HepG2 (cell line): ENCODE measurements around the gene COL5A2.

Source experiments
- CHD4 ChIP-seq: fragments of 200-600 bp; sonication (generic); IDR thresholded peaks from 2 replicates; pipeline ENCODE4 v1.7.0; 2017; ENCODE audit warnings: mild to moderate bottlenecking, low read length, borderline replicate concordance
- EZH2 ChIP-seq: conservative IDR thresholded peaks from 2 replicates; pipeline ENCODE4 v1.6.1; 2012; ENCODE audit warnings: mild to moderate bottlenecking, low read depth, low read length, moderate library complexity
- POLR2A ChIP-seq, 2 experiments: IDR thresholded peaks; 2 replicates each; pipeline ENCODE4 v1.6.1; 2011; ENCODE audit warnings: low read depth in 2 of 2, low read length in 2 of 2, mild to moderate bottlenecking in 1 of 2, moderate library complexity in 1 of 2; ENCODE audit not compliant: insufficient read depth in 1 of 2
- RFX1 ChIP-seq: fragments of 450-650 bp; IDR thresholded peaks from 2 replicates; pipeline ENCODE4 v1.6.1; 2017
- SOX5 ChIP-seq: IDR thresholded peaks from 2 replicates; pipeline ENCODE4 v1.6.1; 2016; ENCODE audit warnings: borderline replicate concordance
- SRSF9 ChIP-seq: fragments of 200-400 bp; formaldehyde crosslinking; IDR thresholded peaks from 2 replicates; pipeline ENCODE4 v1.6.1; 2018; ENCODE audit warnings: borderline replicate concordance, mild to moderate bottlenecking, low read depth, low read length; ENCODE audit not compliant: insufficient read depth, poor library complexity, severe bottlenecking
- STAG1 ChIP-seq: sonication (generic); formaldehyde crosslinking; IDR thresholded peaks from 2 replicates; pipeline ENCODE4 v1.4.0; 2020; ENCODE audit warnings: missing genetic modification reagents
- U2AF1 ChIP-seq: fragments of 200-400 bp; formaldehyde crosslinking; optimal IDR thresholded peaks from 2 replicates; pipeline ENCODE3; 2017; ENCODE audit warnings: mild to moderate bottlenecking, low read depth, low read length
- ZNF589 ChIP-seq: sonication (generic); formaldehyde crosslinking; conservative IDR thresholded peaks from 2 replicates; pipeline ENCODE4 v1.8.0; 2022; ENCODE audit warnings: mild to moderate bottlenecking, moderate library complexity, missing genetic modification reagents
- TF ChIP-seq, protein P1 (sequence below): sonication (generic); formaldehyde crosslinking; IDR thresholded peaks from 2 replicates; pipeline ENCODE4 v1.4.0; 2020; ENCODE audit warnings: missing genetic modification reagents
- TF ChIP-seq, protein P2 (sequence below): sonication (generic); formaldehyde crosslinking; IDR thresholded peaks from 2 replicates; pipeline ENCODE4 v1.5.0; 2020; ENCODE audit warnings: mild to moderate bottlenecking, missing genetic modification reagents, borderline replicate concordance
- TF ChIP-seq, protein P3 (sequence below): sonication (generic); formaldehyde crosslinking; IDR thresholded peaks from 2 replicates; pipeline ENCODE4 v1.5.0; 2020; ENCODE audit warnings: mild to moderate bottlenecking, missing genetic modification reagents

DNA sequence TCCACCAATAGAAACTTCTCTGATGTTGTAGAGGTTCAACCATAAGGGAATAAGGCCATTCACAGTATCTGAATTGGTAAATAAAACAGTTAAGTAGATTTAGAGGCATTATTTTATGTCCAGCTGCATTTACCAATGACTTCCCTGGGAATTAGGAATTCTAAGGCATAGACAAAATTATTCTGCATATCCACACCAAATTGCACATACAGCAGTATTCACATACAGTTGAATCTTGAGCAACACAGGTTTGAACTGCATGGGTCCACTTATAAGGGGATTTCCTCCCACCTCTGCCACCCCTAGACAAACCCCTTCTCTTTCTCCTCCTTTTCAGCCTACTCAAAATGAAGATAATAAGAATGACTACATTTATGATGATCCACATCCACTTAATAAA lies 54.4 kb downstream of the COL5A2 start:
- TF ChIP-seq POLR2A (IDR thresholded peaks at IDR 0.05; ENCODE audit: insufficient read depth in 1 of 2, low read depth in 2 of 2, low read length in 2 of 2): no peak
- TF ChIP-seq CHD4: no peak
- no peak for TF ChIP-seq SOX5 (CRISPR knock-in tag)
- TF ChIP-seq, protein P1, sequence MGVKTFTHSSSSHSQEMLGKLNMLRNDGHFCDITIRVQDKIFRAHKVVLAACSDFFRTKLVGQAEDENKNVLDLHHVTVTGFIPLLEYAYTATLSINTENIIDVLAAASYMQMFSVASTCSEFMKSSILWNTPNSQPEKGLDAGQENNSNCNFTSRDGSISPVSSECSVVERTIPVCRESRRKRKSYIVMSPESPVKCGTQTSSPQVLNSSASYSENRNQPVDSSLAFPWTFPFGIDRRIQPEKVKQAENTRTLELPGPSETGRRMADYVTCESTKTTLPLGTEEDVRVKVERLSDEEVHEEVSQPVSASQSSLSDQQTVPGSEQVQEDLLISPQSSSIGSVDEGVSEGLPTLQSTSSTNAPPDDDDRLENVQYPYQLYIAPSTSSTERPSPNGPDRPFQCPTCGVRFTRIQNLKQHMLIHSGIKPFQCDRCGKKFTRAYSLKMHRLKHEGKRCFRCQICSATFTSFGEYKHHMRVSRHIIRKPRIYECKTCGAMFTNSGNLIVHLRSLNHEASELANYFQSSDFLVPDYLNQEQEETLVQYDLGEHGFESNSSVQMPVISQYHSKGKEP (CRISPR knock-in tag): no peak
- no peak for TF ChIP-seq SRSF9
- TF ChIP-seq, protein P2, sequence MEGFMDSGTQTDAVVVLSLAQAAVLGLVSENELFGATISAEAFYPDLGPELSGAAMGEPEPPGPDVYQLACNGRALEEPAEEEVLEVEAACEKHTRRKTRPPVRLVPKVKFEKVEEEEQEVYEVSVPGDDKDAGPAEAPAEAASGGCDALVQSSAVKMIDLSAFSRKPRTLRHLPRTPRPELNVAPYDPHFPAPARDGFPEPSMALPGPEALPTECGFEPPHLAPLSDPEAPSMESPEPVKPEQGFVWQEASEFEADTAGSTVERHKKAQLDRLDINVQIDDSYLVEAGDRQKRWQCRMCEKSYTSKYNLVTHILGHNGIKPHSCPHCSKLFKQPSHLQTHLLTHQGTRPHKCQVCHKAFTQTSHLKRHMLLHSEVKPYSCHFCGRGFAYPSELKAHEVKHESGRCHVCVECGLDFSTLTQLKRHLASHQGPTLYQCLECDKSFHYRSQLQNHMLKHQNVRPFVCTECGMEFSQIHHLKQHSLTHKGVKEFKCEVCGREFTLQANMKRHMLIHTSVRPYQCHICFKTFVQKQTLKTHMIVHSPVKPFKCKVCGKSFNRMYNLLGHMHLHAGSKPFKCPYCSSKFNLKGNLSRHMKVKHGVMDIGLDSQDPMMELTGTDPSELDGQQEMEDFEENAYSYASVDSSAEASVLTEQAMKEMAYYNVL: no peak
- TF ChIP-seq STAG1 (CRISPR knock-in tag): no peak
- TF ChIP-seq, protein P3, sequence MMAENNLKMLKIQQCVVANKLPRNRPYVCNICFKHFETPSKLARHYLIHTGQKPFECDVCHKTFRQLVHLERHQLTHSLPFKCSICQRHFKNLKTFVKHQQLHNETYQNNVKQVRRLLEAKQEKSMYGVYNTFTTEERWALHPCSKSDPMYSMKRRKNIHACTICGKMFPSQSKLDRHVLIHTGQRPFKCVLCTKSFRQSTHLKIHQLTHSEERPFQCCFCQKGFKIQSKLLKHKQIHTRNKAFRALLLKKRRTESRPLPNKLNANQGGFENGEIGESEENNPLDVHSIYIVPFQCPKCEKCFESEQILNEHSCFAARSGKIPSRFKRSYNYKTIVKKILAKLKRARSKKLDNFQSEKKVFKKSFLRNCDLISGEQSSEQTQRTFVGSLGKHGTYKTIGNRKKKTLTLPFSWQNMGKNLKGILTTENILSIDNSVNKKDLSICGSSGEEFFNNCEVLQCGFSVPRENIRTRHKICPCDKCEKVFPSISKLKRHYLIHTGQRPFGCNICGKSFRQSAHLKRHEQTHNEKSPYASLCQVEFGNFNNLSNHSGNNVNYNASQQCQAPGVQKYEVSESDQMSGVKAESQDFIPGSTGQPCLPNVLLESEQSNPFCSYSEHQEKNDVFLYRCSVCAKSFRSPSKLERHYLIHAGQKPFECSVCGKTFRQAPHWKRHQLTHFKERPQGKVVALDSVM (CRISPR knock-in tag): no peak
- no peak for TF ChIP-seq U2AF1
- no peak for TF ChIP-seq EZH2
- TF ChIP-seq ZNF589 (CRISPR knock-in tag): no peak
- TF ChIP-seq RFX1: no peak
